Neural progenitor cell (in vitro differentiated cells): ENCODE data around the gene SLC20A1. TPM values are rescaled to one million over a fixed set of nuclear protein-coding genes. Genes with fewer than 3 reads are reported as not detected.
A peak's percentile ranks its signal among the peaks of the same experiment; 100 is the strongest.
"Not testable (repeated sequence)": the region's sequence is repeated elsewhere in the genome, so short reads cannot be mapped to it uniquely, and the experiment has no call there.

ENCODE experiments used
- DNase-seq: peaks from one replicate; pipeline ENCODE4 v3.0.0-alpha.2; 2016; ENCODE audit warnings: low spot score
- H2AFZ ChIP-seq: fragments of 200-600 bp; sonication (generic); replicated peaks from 2 replicates; pipeline ENCODE4 v1.6.1; 2016; ENCODE audit warnings: antibody characterized with exemption
- H3F3A ChIP-seq: fragments of 200-600 bp; sonication (generic); 2 replicates; pipeline ENCODE4 v1.6.1; 2016; ENCODE audit warnings: antibody characterized with exemption, low read depth
- H3K27ac ChIP-seq: fragments of 200-600 bp; sonication (generic); 2 replicates; pipeline ENCODE4 v1.5.1; 2016; ENCODE audit warnings: mild to moderate bottlenecking
- H3K27me3 ChIP-seq: fragments of 200-600 bp; sonication (generic); 2 replicates; pipeline ENCODE4 v1.6.1; 2016; ENCODE audit warnings: mild to moderate bottlenecking, moderate library complexity
- H3K36me3 ChIP-seq: fragments of 200-600 bp; sonication (generic); 2 replicates; pipeline ENCODE4 v1.5.1; 2016
- H3K4me1 ChIP-seq: fragments of 200-600 bp; sonication (generic); 2 replicates; pipeline ENCODE4 v1.6.1; 2016; ENCODE audit warnings: mixed run types
- H3K4me2 ChIP-seq: fragments of 200-600 bp; sonication (generic); 2 replicates; pipeline ENCODE4 v1.6.1; 2016
- H3K4me3 ChIP-seq: fragments of 200-600 bp; sonication (generic); 2 replicates; pipeline ENCODE4 v1.5.1; 2016
- H3K79me2 ChIP-seq: fragments of 200-600 bp; sonication (generic); 2 replicates; pipeline ENCODE4 v1.6.1; 2016; ENCODE audit warnings: low read depth
- H3K9ac ChIP-seq: fragments of 200-600 bp; sonication (generic); 2 replicates; pipeline ENCODE4 v1.6.1; 2016
- H3K9me3 ChIP-seq: fragments of 200-600 bp; sonication (generic); 2 replicates; pipeline ENCODE4 v1.5.1; 2016; ENCODE audit warnings: low read depth
- H4K20me1 ChIP-seq: fragments of 200-600 bp; sonication (generic); 2 replicates; pipeline ENCODE4 v1.6.1; 2016; ENCODE audit warnings: low read depth
- H3K27ac Mint-ChIP-seq: 3 replicates; pipeline ENCODE4 v1.8.0; 2021; ENCODE audit warnings: mixed read lengths
- H3K27me3 Mint-ChIP-seq: 2 replicates; pipeline ENCODE4 v1.8.0; 2022; ENCODE audit warnings: low read depth, mild to moderate bottlenecking, inconsistent platforms, moderate library complexity, mixed read lengths; ENCODE audit not compliant: insufficient read depth
- H3K36me3 Mint-ChIP-seq: 3 replicates; pipeline ENCODE4 v1.8.0; 2021; ENCODE audit warnings: mixed read lengths
- H3K4me1 Mint-ChIP-seq: 3 replicates; pipeline ENCODE4 v1.8.0; 2021; ENCODE audit warnings: mixed read lengths
- H3K4me3 Mint-ChIP-seq: 3 replicates; pipeline ENCODE4 v1.8.0; 2021; ENCODE audit warnings: mild to moderate bottlenecking, moderate library complexity, mixed read lengths
- H3K9me3 Mint-ChIP-seq: 3 replicates; pipeline ENCODE4 v1.8.0; 2020; ENCODE audit warnings: mixed read lengths
- CTCF ChIP-seq: fragments of 200-600 bp; sonication (generic); IDR thresholded peaks from 2 replicates; pipeline ENCODE4 v1.5.1; 2017; ENCODE audit warnings: antibody characterized with exemption, mild to moderate bottlenecking
- EZH2 ChIP-seq: fragments of 200-600 bp; sonication (generic); IDR thresholded peaks from 2 replicates; pipeline ENCODE4 v1.6.1; 2017; ENCODE audit warnings: antibody characterized with exemption, mild to moderate bottlenecking, moderate library complexity
- EZH2phosphoT487 ChIP-seq: fragments of 200-600 bp; sonication (generic); IDR thresholded peaks from 2 replicates; pipeline ENCODE4 v1.6.1; 2017; ENCODE audit warnings: antibody characterized with exemption
- total RNA-seq: library from RNA; depleted of rRNA; stranded (reverse); fragments of >200 nt; gene quantifications from 2 replicates; pipeline ENCODE4 v1.2.3, GENCODE V29; 2015; ENCODE audit warnings: low replicate concordance

SLC20A1 gene
- total RNA-seq, 1 donor from 2014 or later, result 61.1 TPM

- no peaks in the 10 kb centered on the region for H4K20me1 ChIP-seq
- TF ChIP-seq EZH2phosphoT487, result no peak
- TF ChIP-seq CTCF, result no peak
- no peak for TF ChIP-seq EZH2
- Mint-ChIP-seq H3K4me1 (no peaks in the 10 kb centered on the region), H3K9me3 (peaks cover 9% of the 10 kb centered on the region), H3K36me3 (no peaks in the 10 kb centered on the region), H3K4me3 (no peak overlapping the region), H3K27me3 (peaks cover 5% of the 10 kb centered on the region), H3K27ac (no peak overlapping the region)
- no peaks in the 10 kb centered on the region for H3K4me1 ChIP-seq
- H3K9me3 ChIP-seq, result peaks cover 3% of the 10 kb centered on the region
- no peak overlapping the region for H3K4me3 ChIP-seq
- H3K9ac ChIP-seq, result no peak overlapping the region
- H3K4me2 ChIP-seq, result no peak overlapping the region
- no peaks in the 10 kb centered on the region for H3K27me3 ChIP-seq
- H3K27ac ChIP-seq, result no peak overlapping the region
- H2AFZ ChIP-seq, result no peak overlapping the region
- H3F3A ChIP-seq, result no peaks in the 10 kb centered on the region
- DNase-seq, result no peak
- no peaks in the 10 kb centered on the region for H3K36me3 ChIP-seq
- H3K79me2 ChIP-seq, result no peaks in the 10 kb centered on the region
These were observed 37.9 kb upstream of the SLC20A1 start for GRCh38 chr2:112607680-112608438.

GRCh38 chr2:112609320-112609719, 36.4 kb upstream of the SLC20A1 start:
- H3K9ac ChIP-seq, H3F3A ChIP-seq, H3K9me3 ChIP-seq, H3K9me3 Mint-ChIP-seq, H3K36me3 Mint-ChIP-seq, H3K27me3 Mint-ChIP-seq, H4K20me1 ChIP-seq, H3K4me1 Mint-ChIP-seq, H3K4me2 ChIP-seq, H3K27me3 ChIP-seq, H3K36me3 ChIP-seq, H3K79me2 ChIP-seq, H3K4me3 ChIP-seq, DNase-seq, H2AFZ ChIP-seq, H3K27ac ChIP-seq, H3K27ac Mint-ChIP-seq, H3K4me3 Mint-ChIP-seq, H3K4me1 ChIP-seq: not testable (repeated sequence)

GRCh38 chr2:112612283-112612682, 33.5 kb upstream of the SLC20A1 start:
- H3K4me3 ChIP-seq, H3K36me3 Mint-ChIP-seq, H3K9me3 Mint-ChIP-seq, H4K20me1 ChIP-seq, H3K4me1 Mint-ChIP-seq, H2AFZ ChIP-seq, H3K27me3 ChIP-seq, H3K4me3 Mint-ChIP-seq, DNase-seq, H3K27me3 Mint-ChIP-seq, H3K4me1 ChIP-seq, H3K9ac ChIP-seq, H3K27ac ChIP-seq, H3K27ac Mint-ChIP-seq, H3K9me3 ChIP-seq, H3K36me3 ChIP-seq, H3F3A ChIP-seq, H3K4me2 ChIP-seq, H3K79me2 ChIP-seq: not testable (repeated sequence)

- Histone ChIP-seq H3K27ac (no peak overlapping the region), H3K4me3 (no peak overlapping the region), H3K4me2 (peak overlapping the region; percentile 52), H2AFZ (peak overlapping the region; percentile 94), H3K9me3 (peaks cover 3% of the 10 kb centered on the region), H3F3A (no peaks in the 10 kb centered on the region), H3K36me3 (no peaks in the 10 kb centered on the region), H3K27me3 (no peaks in the 10 kb centered on the region), H3K9ac (no peak overlapping the region), H4K20me1 (no peaks in the 10 kb centered on the region), H3K4me1 (peaks cover 7% of the 10 kb centered on the region), H3K79me2 (no peaks in the 10 kb centered on the region)
- peaks cover 2% of the 10 kb centered on the region for H3K36me3 Mint-ChIP-seq
- H3K27me3 Mint-ChIP-seq, result peaks cover 5% of the 10 kb centered on the region
- H3K4me1 Mint-ChIP-seq, result peaks cover 7% of the 10 kb centered on the region
- TF ChIP-seq EZH2, result no peak
- TF ChIP-seq EZH2phosphoT487, result no peak
- TF ChIP-seq CTCF, result no peak
- peaks cover 9% of the 10 kb centered on the region for H3K9me3 Mint-ChIP-seq
- H3K4me3 Mint-ChIP-seq, result no peak overlapping the region
- peak; percentile 58 for DNase-seq
- no peak overlapping the region for H3K27ac Mint-ChIP-seq
These were observed 31.4 kb upstream of the SLC20A1 start for GRCh38 chr2:112614201-112614840.
